ENCODE measurements around the gene SLC25A38. TPM values are rescaled to one million over a fixed set of nuclear protein-coding genes. Genes with fewer than 3 reads are reported as not detected.
A peak's percentile ranks its signal among the peaks of the same experiment; 100 is the strongest.
"Not testable (repeated sequence)": the region's sequence is repeated elsewhere in the genome, so short reads cannot be mapped to it uniquely, and the experiment has no call there.

The SLC25A38 gene
- total RNA-seq, 4 donors from 2014 or later: 45.6 to 71.6 (median 54.9) TPM

DNA sequence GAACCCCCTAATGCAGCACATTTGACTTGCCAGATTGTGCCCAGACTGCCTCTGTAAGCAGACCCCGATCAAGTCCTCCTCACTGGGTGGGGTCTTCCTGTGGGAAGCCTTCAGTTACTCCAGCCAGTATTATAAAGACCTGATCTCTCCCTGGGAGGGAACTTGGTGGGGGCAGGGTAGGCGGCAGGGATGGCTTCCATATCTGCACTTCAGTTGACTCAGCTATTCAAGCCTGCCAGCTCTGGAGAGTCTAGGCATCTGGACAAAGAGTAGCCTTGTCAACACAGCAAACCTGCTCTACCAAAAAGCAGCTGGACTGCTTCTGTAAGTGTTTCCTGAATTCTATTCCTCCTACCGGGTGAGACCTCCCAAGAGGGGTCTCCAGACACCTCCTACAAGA is 21.0 kb upstream of the SLC25A38 start:
- Histone ChIP-seq H3K27ac (peak overlapping the region; percentile 29 to 78 (median 67)), H3K36me3 (no peaks in the 10 kb centered on the region), H3K27me3 (no peaks in the 10 kb centered on the region), H3K4me3 (replicated peaks in 1 of 3) (no peak overlapping the region), H3K9me3 (no peaks in the 10 kb centered on the region), H3K4me1 (peaks cover 14 to 23% of the 10 kb centered on the region in 2 donors)
- no peak for TF ChIP-seq POLR2A (IDR thresholded peaks at IDR 0.05)
- TF ChIP-seq, protein P1, sequence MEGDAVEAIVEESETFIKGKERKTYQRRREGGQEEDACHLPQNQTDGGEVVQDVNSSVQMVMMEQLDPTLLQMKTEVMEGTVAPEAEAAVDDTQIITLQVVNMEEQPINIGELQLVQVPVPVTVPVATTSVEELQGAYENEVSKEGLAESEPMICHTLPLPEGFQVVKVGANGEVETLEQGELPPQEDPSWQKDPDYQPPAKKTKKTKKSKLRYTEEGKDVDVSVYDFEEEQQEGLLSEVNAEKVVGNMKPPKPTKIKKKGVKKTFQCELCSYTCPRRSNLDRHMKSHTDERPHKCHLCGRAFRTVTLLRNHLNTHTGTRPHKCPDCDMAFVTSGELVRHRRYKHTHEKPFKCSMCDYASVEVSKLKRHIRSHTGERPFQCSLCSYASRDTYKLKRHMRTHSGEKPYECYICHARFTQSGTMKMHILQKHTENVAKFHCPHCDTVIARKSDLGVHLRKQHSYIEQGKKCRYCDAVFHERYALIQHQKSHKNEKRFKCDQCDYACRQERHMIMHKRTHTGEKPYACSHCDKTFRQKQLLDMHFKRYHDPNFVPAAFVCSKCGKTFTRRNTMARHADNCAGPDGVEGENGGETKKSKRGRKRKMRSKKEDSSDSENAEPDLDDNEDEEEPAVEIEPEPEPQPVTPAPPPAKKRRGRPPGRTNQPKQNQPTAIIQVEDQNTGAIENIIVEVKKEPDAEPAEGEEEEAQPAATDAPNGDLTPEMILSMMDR (IDR thresholded peaks at IDR 0.05): no peak
- intact Hi-C loops (cut with DNase I): no loop called here
- 15 to 33% methylated on average over 2 to 3 of the region's 3 CpGs for WGBS, 2 donors
- peak; percentile 81 to 84 for DNase-seq

DNA sequence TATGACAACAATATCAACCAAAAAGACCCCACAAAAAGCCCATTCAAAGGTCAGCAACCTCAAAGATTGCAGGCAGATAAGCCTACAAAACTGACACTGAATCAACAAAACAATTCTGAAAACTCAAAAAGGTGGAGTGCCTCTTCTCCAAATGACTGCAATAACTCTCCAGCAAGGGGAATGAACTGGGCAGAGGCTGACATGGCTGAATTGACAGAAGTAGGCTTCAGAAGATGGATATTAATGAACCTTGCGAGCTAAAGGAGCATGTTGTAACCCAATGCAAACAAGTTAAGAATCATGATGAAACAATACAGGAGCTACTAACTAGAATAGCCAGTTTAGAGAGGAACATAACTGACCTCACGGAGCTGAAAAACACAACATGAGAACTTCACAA is 20.4 kb upstream of the SLC25A38 start:
- 30 to 36% methylated on average over 2 of the region's 2 CpGs for WGBS, 2 donors
- H3K4me3 ChIP-seq (replicated peaks in 1 of 3): no peak overlapping the region
- peak overlapping the region; percentile 26 to 78 (median 67) for H3K27ac ChIP-seq
- H3K9me3 ChIP-seq: no peaks in the 10 kb centered on the region
- H3K4me1 ChIP-seq: peaks cover 14 to 23% of the 10 kb centered on the region in 2 donors
- no peak for TF ChIP-seq POLR2A (IDR thresholded peaks at IDR 0.05)
- TF ChIP-seq, protein P1 (IDR thresholded peaks at IDR 0.05): no peak
- peak; percentile 49 to 65 for DNase-seq
- intact Hi-C loops (cut with DNase I): no loop called here
- H3K27me3 ChIP-seq: no peaks in the 10 kb centered on the region
- H3K36me3 ChIP-seq: no peaks in the 10 kb centered on the region

DNA sequence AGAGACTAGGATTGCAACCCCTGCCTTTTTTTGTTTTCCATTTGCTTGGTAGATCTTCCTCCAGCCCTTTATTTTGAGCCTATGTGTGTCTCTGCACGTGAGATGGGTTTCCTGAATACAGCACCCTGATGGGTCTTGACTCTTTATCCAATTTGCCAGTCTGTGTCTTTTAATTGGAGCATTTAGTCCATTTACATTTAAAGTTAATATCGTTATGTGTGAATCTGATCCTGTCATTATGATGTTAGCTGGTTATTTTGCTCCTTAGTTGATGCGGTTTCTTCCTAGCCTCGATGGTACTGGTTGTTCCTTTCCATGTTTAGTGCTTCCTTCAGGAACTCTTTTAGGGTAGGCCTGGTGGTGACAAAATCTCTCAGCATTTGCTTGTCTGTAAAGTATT is 12.7 kb upstream of the SLC25A38 start:
- intact Hi-C loops (cut with DNase I); DNase-seq; H3K4me3 ChIP-seq (replicated peaks in 1 of 3); H3K36me3 ChIP-seq; H3K9me3 ChIP-seq; H3K27ac ChIP-seq; H3K4me1 ChIP-seq; H3K27me3 ChIP-seq: not testable (repeated sequence)
- WGBS, 2 donors: 95 to 96% methylated on average over 4 of the region's 4 CpGs

DNA sequence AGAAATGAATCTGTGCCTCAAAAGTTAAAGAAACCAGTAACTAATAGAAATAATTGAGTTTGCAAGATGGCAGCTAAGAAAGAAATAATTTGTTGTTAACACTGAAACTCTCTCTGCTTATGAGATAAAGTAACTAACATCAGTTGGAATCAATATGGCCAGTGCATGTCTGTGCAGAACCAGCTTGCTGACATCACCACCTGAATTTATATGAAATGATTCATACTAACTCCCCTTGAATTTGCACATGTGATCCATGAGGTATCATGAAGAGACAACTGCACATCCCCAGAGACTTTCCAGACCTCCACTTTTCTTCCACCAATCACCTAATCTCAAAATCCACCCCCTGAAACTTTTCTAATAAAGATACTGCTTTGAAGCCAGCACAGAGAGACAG is 10.3 kb upstream of the SLC25A38 start:
- Histone ChIP-seq H3K9me3 (no peaks in the 10 kb centered on the region), H3K36me3 (no peaks in the 10 kb centered on the region), H3K4me3 (replicated peaks in 1 of 3) (no peak overlapping the region), H3K27me3 (no peaks in the 10 kb centered on the region), H3K27ac (no peak overlapping the region), H3K4me1 (peaks cover 1 to 5% of the 10 kb centered on the region in 2 donors)
- TF ChIP-seq, protein P1 (IDR thresholded peaks at IDR 0.05): no peak
- no peak for TF ChIP-seq POLR2A (IDR thresholded peaks at IDR 0.05)
- intact Hi-C loops (cut with DNase I): no loop called here
- no peak for DNase-seq

DNA sequence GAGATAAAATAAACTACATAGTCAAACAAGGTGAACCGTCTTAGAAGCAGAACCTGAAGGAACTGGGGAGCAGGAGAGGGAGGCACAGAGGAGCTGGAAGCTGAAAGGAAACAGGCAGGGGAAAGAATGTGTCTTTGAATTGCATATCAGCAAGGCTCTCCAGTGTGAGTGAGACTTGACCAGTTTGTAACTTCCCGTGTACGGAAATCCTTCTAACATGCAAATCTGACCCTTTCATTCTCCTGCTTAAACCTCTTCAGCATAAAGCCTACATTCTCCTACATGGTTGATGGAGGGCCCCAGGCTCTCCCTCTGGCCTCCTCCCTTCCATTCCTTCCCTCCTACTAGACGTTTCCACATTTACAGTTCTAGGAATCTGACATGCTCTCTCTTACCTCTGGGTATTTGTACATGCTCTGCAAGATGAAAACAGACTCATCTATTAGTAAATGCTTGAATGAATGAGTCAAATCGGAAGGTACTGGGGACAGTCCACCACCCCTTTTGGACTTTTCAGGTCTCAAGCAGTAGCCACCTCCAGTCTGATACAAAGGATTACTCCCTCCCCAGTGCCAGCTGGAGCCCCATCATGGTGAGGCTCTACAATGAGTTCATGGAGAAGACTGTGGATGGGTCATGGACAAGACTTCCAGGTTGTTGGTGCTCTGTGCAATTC is 6.1 kb upstream of the SLC25A38 start:
- Histone ChIP-seq H3K36me3 (no peaks in the 10 kb centered on the region), H3K27ac (no peak overlapping the region), H3K4me1 (peaks cover 0 to 3% of the 10 kb centered on the region in 2 donors), H3K27me3 (no peaks in the 10 kb centered on the region), H3K4me3 (replicated peaks in 1 of 3) (no peak overlapping the region), H3K9me3 (no peaks in the 10 kb centered on the region)
- TF ChIP-seq, protein P1 (IDR thresholded peaks at IDR 0.05): no peak
- TF ChIP-seq POLR2A (IDR thresholded peaks at IDR 0.05): no peak
- 74 to 76% methylated on average over 5 of the region's 5 CpGs for WGBS, 2 donors
- no peak for DNase-seq
- intact Hi-C loops (cut with DNase I): loop anchor here (5.0 kb wide), 1 partner anchor 85 kb away; no protein-coding TSS in a partner anchor

Measured in thyroid gland (tissue), 4 donors.